Left kidney (tissue), 2 donors: ENCODE results near the gene NAPEPLD. TPM values are rescaled to one million over a fixed set of nuclear protein-coding genes. Genes with fewer than 3 reads are reported as not detected.
"Not testable (repeated sequence)": the region's sequence is repeated elsewhere in the genome, so short reads cannot be mapped to it uniquely, and the experiment has no call there.

ENCODE experiments used
- DNase-seq: peaks from one replicate; pipeline ENCODE4 v3.0.0-alpha.2; 2013
- polyA plus RNA-seq: library from polyadenylated mRNA; unstranded; fragments of 120-200 nt; gene quantifications from one replicate; pipeline ENCODE4 v1.2.1, GENCODE V29; 2013; ENCODE audit not compliant: insufficient read length

NAPEPLD gene
- polyA plus RNA-seq, 1 donor: 52.8 TPM

DNA sequence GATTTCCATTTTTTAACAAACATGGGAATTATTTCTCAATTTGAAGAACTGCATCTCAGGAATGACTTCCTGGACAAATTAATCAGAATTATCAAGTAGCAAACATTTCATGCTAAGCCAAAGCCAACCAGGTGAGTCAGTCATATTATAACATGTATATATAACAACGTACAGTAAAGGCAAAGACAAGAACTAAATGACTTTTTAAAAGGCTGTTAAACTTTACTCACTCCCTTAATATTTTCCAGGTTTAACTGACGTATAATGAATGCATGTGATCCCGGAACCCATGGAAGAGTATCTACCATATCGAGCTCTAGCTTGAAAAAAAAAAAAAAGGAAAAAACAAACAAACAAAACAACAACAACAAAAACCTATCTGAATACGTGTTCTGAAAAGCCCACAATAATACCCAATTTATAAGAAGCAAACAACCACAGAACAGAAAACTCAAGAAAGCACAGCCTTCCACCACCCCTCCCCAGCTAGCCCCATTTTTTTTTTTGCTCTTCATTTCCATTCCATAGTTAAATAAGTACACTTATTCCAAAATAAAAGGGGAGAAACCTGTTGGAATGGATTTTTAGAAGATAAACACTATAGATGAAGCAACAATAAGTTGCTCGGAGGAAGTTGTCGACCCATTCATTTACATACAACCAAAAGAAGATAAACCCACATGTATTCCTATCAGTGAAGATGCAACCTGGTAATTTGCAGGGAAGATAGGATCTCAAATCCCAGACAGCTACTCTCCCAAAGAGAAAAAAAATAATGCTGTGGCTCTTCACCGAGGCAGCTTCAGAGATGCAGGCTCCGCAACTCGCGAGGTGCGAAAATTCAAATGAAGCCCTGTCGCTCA lies 537 bp downstream of the NAPEPLD start:
- DNase-seq: no peak

GRCh38 chr7:103144754-103145153 lies 4.1 kb downstream of the NAPEPLD start:
- not testable (repeated sequence) for DNase-seq

GRCh38 chr7:103143868-103144267 lies 5.0 kb downstream of the NAPEPLD start:
- no peak for DNase-seq

- no peak for DNase-seq
These were observed 6.4 kb downstream of the NAPEPLD start for GRCh38 chr7:103142494-103142893.

- no peak for DNase-seq
These were observed 7.0 kb downstream of the NAPEPLD start for GRCh38 chr7:103141753-103142404.

- no peak for DNase-seq
These were observed 8.2 kb downstream of the NAPEPLD start for GRCh38 chr7:103140685-103141084.

DNA sequence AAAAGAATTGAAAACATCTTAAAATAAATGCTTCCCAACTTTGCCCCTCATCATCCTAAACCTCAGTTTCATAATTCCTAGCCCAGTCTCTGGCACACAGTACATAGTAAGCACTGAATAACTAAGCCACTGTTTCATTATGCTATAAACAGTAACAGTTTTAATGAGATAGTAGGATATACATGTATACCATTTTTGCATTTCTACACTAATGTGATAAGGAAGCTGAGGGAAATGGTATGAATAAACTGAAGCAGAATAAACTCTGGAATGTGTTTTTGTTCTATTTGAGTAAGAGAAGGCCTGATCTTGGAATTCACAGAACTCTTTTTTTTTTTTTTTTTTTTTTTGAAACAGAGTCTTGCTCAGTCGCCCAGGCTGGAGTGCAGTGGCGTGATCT lies 8.8 kb downstream of the NAPEPLD start:
- no peak for DNase-seq

GRCh38 chr7:103134836-103135554 lies 13.9 kb downstream of the NAPEPLD start:
- no peak for DNase-seq

DNA sequence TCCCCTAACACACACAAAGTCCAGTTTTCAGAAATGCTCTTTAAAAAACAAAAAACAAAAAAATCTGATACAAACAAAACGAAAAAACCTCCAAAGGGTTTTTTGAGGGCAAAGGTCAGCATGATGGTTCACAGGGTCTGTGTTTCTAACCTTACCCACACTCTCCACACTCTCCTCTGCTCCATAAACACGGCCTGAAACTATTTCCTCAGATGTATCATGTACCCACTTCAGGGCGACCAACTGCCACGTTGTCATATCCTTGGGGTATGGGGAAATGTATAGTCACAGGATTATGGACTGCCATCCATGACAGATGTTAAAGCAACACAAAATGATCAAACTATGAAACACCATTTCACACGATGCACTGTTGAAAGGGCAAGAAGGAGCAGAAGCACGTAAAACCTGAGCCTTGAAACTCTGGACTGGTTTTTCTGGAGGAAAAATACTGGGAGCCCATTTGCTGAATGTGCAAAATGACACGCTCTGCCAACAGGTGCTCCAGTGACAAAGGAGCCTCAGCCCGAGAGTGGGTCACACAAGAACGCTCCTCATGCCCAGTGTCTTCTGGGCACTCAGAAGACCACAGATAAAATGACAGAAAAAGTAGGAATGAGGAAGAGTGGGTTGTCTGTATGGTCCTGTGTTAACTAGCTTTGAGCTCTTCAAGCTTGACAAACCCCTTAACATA lies 15.8 kb downstream of the NAPEPLD start:
- DNase-seq: no peak

DNA sequence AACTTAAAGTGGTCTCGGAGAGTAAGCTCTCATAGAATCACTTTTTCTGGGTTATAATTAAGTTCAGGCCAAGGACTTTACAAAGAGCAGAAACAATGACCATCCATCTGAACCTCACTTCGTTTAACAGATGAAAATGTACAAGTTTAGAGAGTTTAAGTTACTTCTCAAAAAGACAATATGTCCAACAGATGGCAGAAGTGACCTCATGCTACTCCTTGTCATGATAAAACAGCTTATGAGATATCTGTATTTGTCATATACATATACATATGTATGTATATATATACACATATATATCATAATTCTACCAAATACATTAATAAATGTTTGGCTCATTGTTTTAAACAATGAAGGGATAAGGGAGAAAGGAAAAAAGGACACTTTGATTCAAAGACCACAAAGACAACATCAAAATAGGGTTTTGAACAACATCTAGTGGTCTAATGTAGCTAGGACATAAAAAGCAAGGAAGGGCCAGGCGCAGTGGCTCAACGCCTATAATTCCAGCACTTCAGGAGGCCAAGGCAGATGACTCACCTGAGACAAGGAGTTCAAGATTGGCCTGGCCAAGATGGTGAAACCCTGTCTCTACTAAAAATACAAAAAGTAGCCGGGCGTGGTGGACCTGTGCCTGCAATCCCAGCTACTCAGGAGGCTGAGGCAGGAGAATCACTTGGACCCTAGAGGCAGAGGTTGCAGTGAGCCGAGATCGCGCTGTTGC lies 17.8 kb downstream of the NAPEPLD start:
- DNase-seq: no peak

GRCh38 chr7:103129702-103130549 lies 19.0 kb downstream of the NAPEPLD start:
- DNase-seq: no peak

GRCh38 chr7:103127006-103127405 lies 21.9 kb downstream of the NAPEPLD start:
- DNase-seq: no peak

- no peak for DNase-seq
These were observed 24.4 kb downstream of the NAPEPLD start for GRCh38 chr7:103124429-103124979.

DNA sequence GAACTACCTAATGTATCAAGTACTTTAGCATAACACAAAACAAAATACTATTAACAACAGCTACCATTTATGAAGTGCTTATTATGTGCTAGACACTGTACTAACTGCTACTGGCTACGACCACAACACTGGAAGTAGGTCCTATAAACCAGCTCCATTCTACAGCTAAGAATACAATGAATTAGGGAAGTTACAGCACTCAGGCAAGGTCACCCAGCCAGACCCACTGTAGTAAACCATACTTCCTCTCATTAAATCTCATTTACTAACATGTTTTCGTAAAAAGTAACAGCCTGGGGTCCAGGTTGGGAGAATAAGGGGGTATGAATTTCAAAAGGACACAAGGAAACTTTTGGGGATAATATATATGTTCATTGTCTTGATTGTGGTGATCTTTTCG lies 25.4 kb downstream of the NAPEPLD start:
- no peak for DNase-seq

DNA sequence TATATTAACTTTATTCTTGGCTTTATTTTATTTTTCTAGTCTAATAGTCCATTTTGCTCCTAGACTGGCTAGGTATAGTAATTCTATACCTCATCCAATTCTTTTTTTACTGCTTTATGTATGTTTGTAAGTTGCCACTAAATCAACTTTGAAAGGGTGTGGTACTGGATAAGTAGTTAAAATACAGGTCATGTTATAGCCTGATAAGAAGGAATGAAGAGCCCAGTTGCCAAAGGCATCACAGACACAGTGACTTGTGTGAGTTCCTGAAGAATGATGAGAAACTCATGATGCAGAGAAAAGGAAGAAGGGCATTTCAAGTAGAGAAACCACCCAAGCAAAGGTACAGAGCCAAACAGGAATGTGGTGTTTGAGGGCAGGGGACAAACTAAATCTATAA lies 27.3 kb downstream of the NAPEPLD start:
- no peak for DNase-seq

DNA sequence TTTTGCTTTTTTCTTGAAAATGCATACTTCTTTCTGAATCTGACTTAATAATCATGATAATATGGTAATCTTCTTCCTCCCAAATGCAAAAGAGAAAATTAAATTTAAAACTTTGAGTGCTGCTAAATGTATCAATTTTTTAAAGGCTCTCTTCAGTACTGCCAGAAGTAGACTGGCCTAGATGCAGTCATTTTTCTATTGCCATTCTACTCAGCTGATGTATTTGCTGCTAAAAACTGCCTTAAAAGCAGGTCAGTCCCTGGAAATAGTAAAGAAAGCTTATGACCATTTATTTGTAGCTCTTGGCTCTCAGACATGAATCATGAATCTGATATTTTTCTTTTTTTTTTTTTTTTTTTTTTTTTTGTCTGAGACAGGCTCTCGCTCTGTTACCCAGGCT lies 28.5 kb downstream of the NAPEPLD start:
- no peak for DNase-seq

DNA sequence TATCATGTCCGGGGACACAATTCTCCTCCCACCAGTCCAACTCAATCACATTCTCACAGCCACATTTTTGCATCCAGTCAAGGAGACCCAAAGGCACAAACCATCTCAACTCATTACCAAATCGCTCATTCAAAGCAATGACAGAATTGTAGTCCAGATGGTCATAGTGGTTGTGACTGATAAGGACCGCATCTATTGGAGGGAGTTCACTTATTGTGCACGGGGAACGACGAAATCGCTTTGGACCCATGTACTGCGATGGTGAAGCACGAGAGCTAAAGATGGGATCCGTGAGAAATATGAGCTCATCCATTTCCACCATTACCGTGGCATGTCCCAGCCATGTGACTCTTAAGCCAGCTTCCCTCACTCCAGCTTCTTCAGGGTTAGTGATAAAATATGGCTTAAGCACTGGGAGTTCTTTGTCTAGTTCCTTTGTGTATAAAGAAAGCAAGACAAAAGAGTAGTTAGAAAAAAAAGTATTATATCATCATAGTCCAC lies 29.1 kb downstream of the NAPEPLD start:
- DNase-seq: no peak

DNA sequence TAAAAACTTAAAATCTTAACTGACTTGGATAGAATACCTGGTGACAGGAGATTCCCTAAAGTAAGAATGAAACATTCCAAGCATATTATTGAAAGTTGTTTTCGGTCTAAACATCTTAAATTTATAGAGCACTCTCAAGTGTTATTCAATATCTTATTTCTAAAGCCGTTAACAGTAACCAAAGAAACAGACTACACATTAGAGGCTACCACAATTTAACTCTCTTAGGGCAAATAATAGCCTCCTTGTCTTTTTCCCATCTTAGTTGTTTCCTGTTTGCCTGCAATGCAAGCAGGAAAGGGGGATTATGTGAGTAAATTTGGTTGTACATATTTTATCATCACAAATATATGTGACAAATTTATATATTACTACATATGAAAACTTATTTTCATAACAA lies 31.4 kb downstream of the NAPEPLD start:
- no peak for DNase-seq

GRCh38 chr7:103116991-103117390 lies 31.9 kb downstream of the NAPEPLD start:
- no peak for DNase-seq

GRCh38 chr7:103116511-103116910 lies 32.4 kb downstream of the NAPEPLD start:
- DNase-seq: no peak
